ENCODE measurements around the gene OLIG1. TPM values are rescaled to one million over a fixed set of nuclear protein-coding genes. Genes with fewer than 3 reads are reported as not detected.

Gene OLIG1
- total and polyA plus RNA-seq, 2 of the 8 experiments (the other 6 are each of a cell fraction or from before 2014, with no cell fraction given): 0.65 to 1.2 TPM

- H2BK15ac ChIP-seq (ENCODE audit: low read length): peak overlapping the region; percentile 61; the same call in 1 of the 2 replicates
- H3K18ac ChIP-seq (ENCODE audit: extremely low read depth, low read length): peak overlapping the region; percentile 62; the same call in 1 of the 2 replicates
- peak overlapping the region; percentile 5 for H4K91ac ChIP-seq (replicated peaks; ENCODE audit: insufficient read length, low read length)
- peaks cover 7 to 39% (median 24%) of the 10 kb centered on the region in 4 experiments for H3K4me1 ChIP-seq (replicated peaks in 1 of 4; ENCODE audit: control insufficient read depth in 3 of 4, insufficient read depth in 4 of 4, low read length in 3 of 4)
- no peaks in the 10 kb centered on the region for H3K9me3 ChIP-seq (ENCODE audit: insufficient read depth in 2 of 2, low read depth in 1 of 2, low read length in 1 of 2)
- 40% methylated on average over 11 of the region's 11 CpGs; no CpG with 5 or more reads in 1 of the 2 experiments for WGBS, 2 experiments (ENCODE audit: extremely low coverage in 1 of 2, insufficient coverage in 1 of 2, insufficient read length in 1 of 2, insufficient replicate concordance in 2 of 2, low coverage in 1 of 2, low lambda C conversion rate in 2 of 2, missing lambda C conversion rate in 1 of 2)
- peak overlapping the region; percentile 87; the same call in 1 of the 2 replicates for H2AK5ac ChIP-seq (ENCODE audit: low read depth, low read length)
- H3K79me2 ChIP-seq (ENCODE audit: control insufficient read depth in 1 of 2, insufficient read depth in 2 of 2, low read length in 2 of 2): no peaks in the 10 kb centered on the region
- TF ChIP-seq TAF1 (IDR thresholded peaks at IDR 0.05; ENCODE audit: low read depth, low read length): no peak
- no peak for TF ChIP-seq JUND (IDR thresholded peaks at IDR 0.05; ENCODE audit: low read length)
- peak; percentile 41 for TF ChIP-seq EZH2 (IDR thresholded peaks at IDR 0.05; ENCODE audit: low read depth, low read length, severe bottlenecking)
- 0 out of 2 replicates have a peak, but pooled peaks have one; percentile 36 for TF ChIP-seq RBBP5 (IDR thresholded peaks at IDR 0.05; ENCODE audit: borderline replicate concordance, low read depth, low read length)
- TF ChIP-seq CBX8 (IDR thresholded peaks at IDR 0.05; ENCODE audit: borderline replicate concordance, low read depth, low read length): no peak
- no peak for TF ChIP-seq EP300 (IDR thresholded peaks at IDR 0.05; ENCODE audit: borderline replicate concordance in 1 of 2, low read depth in 2 of 2, low read length in 2 of 2)
- no peak for TF ChIP-seq CHD2 (IDR thresholded peaks at IDR 0.05; ENCODE audit: low read length)
- TF ChIP-seq RAD21 (IDR thresholded peaks at IDR 0.05 in 1 of 2, conservative IDR thresholded peaks at IDR 0.05 in 1 of 2; ENCODE audit: low read depth in 2 of 2, low read length in 2 of 2): no peak
- TF ChIP-seq FOSL1 (IDR thresholded peaks at IDR 0.05; ENCODE audit: insufficient read depth, low read depth, low read length): no peak
- FAIRE-seq (no peak), DNase-seq (ENCODE audit: low read depth in 1 of 2, low spot score in 2 of 2) (peak in 1 of 2 experiments; percentile 52)
- no peak overlapping the region for H4K5ac ChIP-seq (ENCODE audit: insufficient read length, low read depth, low read length)
- no peaks in the 10 kb centered on the region for H3K79me1 ChIP-seq (ENCODE audit: low read depth, low read length)
- CTCF ChIA-PET (ENCODE audit: partially characterized antibody): interaction anchor here (0.9 to 2.0 kb wide), 7 partner anchors 10 to 135 kb away, joined by 3 to 6 read pairs (median 3); partner anchors contain the start of gene OLIG2
- peak overlapping the region; percentile 49; the same call in 1 of the 2 replicates for H2BK20ac ChIP-seq (ENCODE audit: low read length)
- no peak overlapping the region for H2BK120ac ChIP-seq (replicated peaks; ENCODE audit: low read depth, low read length)
- no peak overlapping the region for H3K4ac ChIP-seq (replicated peaks; ENCODE audit: insufficient read length, low read depth, low read length)
- peaks cover 0 to 6% of the 10 kb centered on the region in 2 experiments for H4K20me1 ChIP-seq (replicated peaks in 1 of 2; ENCODE audit: control insufficient read depth in 1 of 2, insufficient read depth in 2 of 2, low read length in 2 of 2)
- H2AFZ ChIP-seq (ENCODE audit: low read length): no peak overlapping the region
- H2BK12ac ChIP-seq (ENCODE audit: low read depth, low read length): peak overlapping the region; percentile 92; the same call in 1 of the 2 replicates
- H3K36me3 ChIP-seq (ENCODE audit: control insufficient read depth in 2 of 4, insufficient read depth in 4 of 4, low read length in 3 of 4): no peaks in the 10 kb centered on the region; a peak in 1 of 8 replicates
- peak overlapping the region; percentile 59 to 65 for H3K4me2 ChIP-seq (ENCODE audit: insufficient read depth in 1 of 2, low read depth in 2 of 2, low read length in 2 of 2)
- POLR2A ChIA-PET (ENCODE audit: partially characterized antibody): no interaction called here
- H3K23ac ChIP-seq (ENCODE audit: insufficient read length): no peak overlapping the region
- peaks cover 7% of the 10 kb centered on the region; the same call in 1 of the 2 replicates for H3K23me2 ChIP-seq (ENCODE audit: low read depth, low read length)
- no peak overlapping the region for H3K56ac ChIP-seq (replicated peaks; ENCODE audit: insufficient read length, low read depth, low read length)
- H2BK5ac ChIP-seq (ENCODE audit: low read depth, low read length): peak overlapping the region; percentile 30; the same call in 1 of the 2 replicates
- H3K27ac ChIP-seq (ENCODE audit: low read depth, low read length): no peak overlapping the region
- H3K4me3 ChIP-seq (ENCODE audit: extremely low read depth in 1 of 4, insufficient read depth in 2 of 4, low read depth in 3 of 4, low read length in 4 of 4): peak overlapping the region in 1 of 4 experiments; percentile 36; a peak in 2 of 8 replicates
- peaks cover 35 to 61% (median 56%) of the 10 kb centered on the region in 4 experiments for H3K27me3 ChIP-seq (replicated peaks in 1 of 4; ENCODE audit: control insufficient read depth in 3 of 4, extremely low read depth in 1 of 4, insufficient read depth in 3 of 4, low read length in 3 of 4)
- H3K14ac ChIP-seq (ENCODE audit: insufficient read length): no peak overlapping the region
- H3K9ac ChIP-seq (replicated peaks in 1 of 4; ENCODE audit: extremely low read depth in 1 of 4, low read depth in 3 of 4, low read length in 3 of 4): no peak overlapping the region
- no peak overlapping the region for H4K8ac ChIP-seq (ENCODE audit: extremely low read depth, insufficient read depth, low read length)
Measured at GRCh38 chr21:33075596-33076195, 5.8 kb downstream of the OLIG1 start.

All from H1 (cell line).